Kidney epithelial cell (primary cell): Measurements from ENCODE around the gene UGT2B17. TPM values are rescaled to one million over a fixed set of nuclear protein-coding genes. Genes with fewer than 3 reads are reported as not detected.

Source experiments
- DNase-seq: peaks from one replicate; pipeline ENCODE4 v3.0.0-alpha.2; 2010; ENCODE audit warnings: low read depth
- H3K27me3 ChIP-seq: 2 replicates; pipeline ENCODE4 v1.6.0; 2011; ENCODE audit warnings: low read length; ENCODE audit not compliant: control insufficient read depth, insufficient read depth
- H3K36me3 ChIP-seq: 2 replicates; pipeline ENCODE4 v1.5.1; 2011; ENCODE audit warnings: low read length; ENCODE audit not compliant: control insufficient read depth, insufficient read depth
- H3K4me3 ChIP-seq: 2 replicates; pipeline ENCODE4 v1.5.1; 2011; ENCODE audit warnings: low read depth, mild to moderate bottlenecking, control low read depth, low read length
- CTCF ChIP-seq: IDR thresholded peaks from 2 replicates; pipeline ENCODE4 v1.5.1; 2011; ENCODE audit warnings: mild to moderate bottlenecking, moderate library complexity, low read length, control low read depth, inconsistent platforms; ENCODE audit not compliant: insufficient read depth, poor library complexity, severe bottlenecking
- total RNA-seq: library from RNA; depleted of rRNA; stranded (reverse); fragments of >200 nt; gene quantifications from 2 replicates; pipeline ENCODE4 v1.2.3, GENCODE V29; 2015

UGT2B17 gene
- total RNA-seq, 1 donor from 2014 or later = not detected

- DNase-seq = no peak
- TF ChIP-seq CTCF = no peak
- Histone ChIP-seq H3K4me3 (no peak overlapping the region), H3K27me3 (no peaks in the 10 kb centered on the region), H3K36me3 (no peaks in the 10 kb centered on the region)
Measured at GRCh38 chr4:68499021-68499420, 77.1 kb downstream of the UGT2B17 start.

- Histone ChIP-seq H3K27me3 (no peaks in the 10 kb centered on the region), H3K36me3 (no peaks in the 10 kb centered on the region), H3K4me3 (no peak overlapping the region)
- peak; percentile 9 for DNase-seq
- TF ChIP-seq CTCF = peak; percentile 81
Measured at GRCh38 chr4:68498413-68499007, 77.6 kb downstream of the UGT2B17 start.

GRCh38 chr4:68494688-68495087, 81.4 kb downstream of the UGT2B17 start:
- TF ChIP-seq CTCF = no peak
- H3K27me3 ChIP-seq = no peaks in the 10 kb centered on the region

GRCh38 chr4:68490826-68491457, 85.2 kb downstream of the UGT2B17 start:
- no peak for TF ChIP-seq CTCF
- Histone ChIP-seq H3K27me3 (no peaks in the 10 kb centered on the region), H3K36me3 (no peaks in the 10 kb centered on the region), H3K4me3 (no peak overlapping the region)
- DNase-seq = no peak

More at GRCh38 chr4:68494688-68495087, 81.4 kb downstream of the UGT2B17 start:
- DNase-seq = no peak
- Histone ChIP-seq H3K36me3 (no peaks in the 10 kb centered on the region), H3K4me3 (no peak overlapping the region)

- no peak for DNase-seq
- TF ChIP-seq CTCF = no peak
- H3K4me3 ChIP-seq = no peak overlapping the region
- H3K27me3 ChIP-seq = no peaks in the 10 kb centered on the region
- no peaks in the 10 kb centered on the region for H3K36me3 ChIP-seq
Measured at GRCh38 chr4:68489338-68489737, 86.8 kb downstream of the UGT2B17 start.

Other genes starting within 250 kb of the UGT2B17 start
- 37.7 and 46.1 TPM in 2 replicates for gene YTHDC1, start 226.2 kb downstream of the UGT2B17 start, total RNA-seq
- gene TMPRSS11E, start 128.9 kb downstream of the UGT2B17 start, total RNA-seq = not detected in 2 replicates
- gene UGT2B15, start 94.3 kb upstream of the UGT2B17 start, total RNA-seq = not detected in 2 replicates
- gene UGT2B10, start 239.7 kb upstream of the UGT2B17 start, total RNA-seq = not detected in 2 replicates